ENCODE results near the gene PLEKHM3.

PLEKHM3 gene

GRCh38 chr2:207879536-207879935, 145.8 kb downstream of the PLEKHM3 start:
- DNase-seq, result no peak

GRCh38 chr2:207876842-207877535, 148.3 kb downstream of the PLEKHM3 start:
- DNase-seq, result no peak

GRCh38 chr2:207875473-207876212, 149.7 kb downstream of the PLEKHM3 start:
- no peak for DNase-seq

- DNase-seq, result no peak
Observed at GRCh38 chr2:207873794-207874193, 151.5 kb downstream of the PLEKHM3 start.

- DNase-seq, result no peak
Observed at GRCh38 chr2:207871911-207872310, 153.4 kb downstream of the PLEKHM3 start.

GRCh38 chr2:207871506-207871905, 153.8 kb downstream of the PLEKHM3 start:
- DNase-seq, result no peak

- no peak for DNase-seq
Observed at GRCh38 chr2:207870814-207871213, 154.5 kb downstream of the PLEKHM3 start.

- DNase-seq, result no peak
Observed at GRCh38 chr2:207869784-207870778, 155.2 kb downstream of the PLEKHM3 start.

GRCh38 chr2:207868855-207869596, 156.3 kb downstream of the PLEKHM3 start:
- no peak for DNase-seq

- DNase-seq, result no peak
Observed at GRCh38 chr2:207867905-207868304, 157.4 kb downstream of the PLEKHM3 start.

- no peak for DNase-seq
Observed at GRCh38 chr2:207867056-207867455, 158.3 kb downstream of the PLEKHM3 start.

GRCh38 chr2:207865210-207865609, 160.1 kb downstream of the PLEKHM3 start:
- DNase-seq, result no peak

- no peak for DNase-seq
Observed at GRCh38 chr2:207863345-207863744, 162.0 kb downstream of the PLEKHM3 start.

- no peak for DNase-seq
Observed at GRCh38 chr2:207861789-207862188, 163.5 kb downstream of the PLEKHM3 start.

- no peak for DNase-seq
Observed at GRCh38 chr2:207860685-207861084, 164.6 kb downstream of the PLEKHM3 start.

- no peak for DNase-seq
Observed at GRCh38 chr2:207855591-207855990, 169.7 kb downstream of the PLEKHM3 start.

- no peak for DNase-seq
Observed at GRCh38 chr2:207854484-207855440, 170.6 kb downstream of the PLEKHM3 start.

GRCh38 chr2:207852791-207853190, 172.5 kb downstream of the PLEKHM3 start:
- DNase-seq, result no peak

- no peak for DNase-seq
Observed at GRCh38 chr2:207849443-207849842, 175.9 kb downstream of the PLEKHM3 start.

GRCh38 chr2:207848545-207848928, 176.8 kb downstream of the PLEKHM3 start:
- no peak for DNase-seq

- DNase-seq, result peak; percentile 90
Observed at GRCh38 chr2:207847807-207848544, 177.4 kb downstream of the PLEKHM3 start.
